PC-9 (cell line): ENCODE measurements around the gene KAT6B. TPM values are rescaled to one million over a fixed set of nuclear protein-coding genes. Genes with fewer than 3 reads are reported as not detected.

Source experiments
- BruUV-seq: library from RNA; stranded (reverse); fragments of 400-500 nt; replicated peaks from 2 replicates; lab custom pipeline; 2021; lab: Mats Ljungman, UMichigan
- CTCF ChIA-PET: fragments of 300-600 bp; sonication (Branson Sonifier 250); formaldehyde crosslinking; loops from one replicate; lab custom pipeline; 2022; ENCODE audit warnings: antibody characterized with exemption; lab: Charles Lee
- POLR2A ChIA-PET: fragments of 300-600 bp; sonication (Branson Sonifier 250); formaldehyde crosslinking; loops from one replicate; lab custom pipeline; 2022; ENCODE audit warnings: antibody characterized with exemption; ENCODE audit not compliant: unreplicated experiment; lab: Charles Lee
- DNase-seq, 2 experiments: peaks; one replicate each; pipeline versions ENCODE4 v3.0.0 to v3.0.0-alpha.2; 2015 to 2022; ENCODE audit warnings: mixed read lengths in 1 of 2
- H2AFZ ChIP-seq: fragments of 200-600 bp; sonication (generic); 2 replicates; pipeline ENCODE4 v1.8.1; 2017; ENCODE audit warnings: antibody characterized with exemption
- H3F3A ChIP-seq: fragments of 200-600 bp; sonication (generic); 2 replicates; pipeline ENCODE4 v1.8.1; 2017; ENCODE audit warnings: antibody characterized with exemption, mild to moderate bottlenecking, low read depth; ENCODE audit not compliant: insufficient read depth
- H3K27ac ChIP-seq: fragments of 200-600 bp; sonication (generic); 2 replicates; pipeline ENCODE4 v1.6.1; 2016; ENCODE audit warnings: mixed run types
- H3K27me3 ChIP-seq: fragments of 200-600 bp; sonication (generic); 2 replicates; pipeline ENCODE4 v1.6.1; 2016; ENCODE audit warnings: low read depth, mixed run types; ENCODE audit not compliant: insufficient read depth
- H3K36me3 ChIP-seq: fragments of 200-600 bp; sonication (generic); 2 replicates; pipeline ENCODE4 v1.6.1; 2016; ENCODE audit warnings: low read depth, mixed run types
- H3K4me1 ChIP-seq: fragments of 200-600 bp; sonication (generic); replicated peaks from 2 replicates; pipeline ENCODE4 v1.6.1; 2016; ENCODE audit warnings: mixed run types; ENCODE audit not compliant: insufficient read depth
- H3K4me2 ChIP-seq: fragments of 200-600 bp; sonication (generic); 2 replicates; pipeline ENCODE4 v1.6.1; 2017; ENCODE audit warnings: mixed run types
- H3K4me3 ChIP-seq: fragments of 200-600 bp; sonication (generic); 2 replicates; pipeline ENCODE4 v1.6.1; 2016; ENCODE audit warnings: mixed run types
- H3K79me2 ChIP-seq: fragments of 200-600 bp; sonication (generic); 2 replicates; pipeline ENCODE4 v1.6.1; 2017; ENCODE audit warnings: low read depth, mixed run types
- H3K9me2 ChIP-seq: fragments of 200-600 bp; sonication (generic); 2 replicates; pipeline ENCODE4 v1.8.1; 2017; ENCODE audit warnings: mild to moderate bottlenecking; ENCODE audit not compliant: insufficient read depth
- H3K9me3 ChIP-seq: fragments of 200-600 bp; sonication (generic); 2 replicates; pipeline ENCODE4 v1.8.1; 2016; ENCODE audit warnings: low read depth; ENCODE audit not compliant: insufficient read depth
- H4K20me1 ChIP-seq: fragments of 200-600 bp; sonication (generic); 2 replicates; pipeline ENCODE4 v1.8.1; 2017; ENCODE audit not compliant: insufficient read depth
- EZH2 ChIP-seq: fragments of 200-600 bp; sonication (generic); IDR thresholded peaks from 2 replicates; pipeline ENCODE4 v1.8.0; 2017; ENCODE audit warnings: antibody characterized with exemption, low read depth
- intact Hi-C: fragments of 100-400 bp; cut with micrococcal nuclease; formaldehyde crosslinking; loops from one replicate; pipeline ENCODE4 v1.10.0; 2022; ENCODE audit not compliant: unreplicated experiment
- total RNA-seq: library from RNA; stranded (reverse); gene quantifications from 2 replicates; pipeline ENCODE4 v1.2.3, GENCODE V29; 2021
- TF ChIP-seq, protein P1 (sequence below): fragments of 200-600 bp; sonication (generic); conservative IDR thresholded peaks from 2 replicates; pipeline ENCODE4 v1.6.1; 2017; ENCODE audit warnings: mixed run types, antibody characterized with exemption, mild to moderate bottlenecking, moderate library complexity

KAT6B gene
- total RNA-seq, 1 experiment from 2014 or later, result 30.9 TPM

DNA sequence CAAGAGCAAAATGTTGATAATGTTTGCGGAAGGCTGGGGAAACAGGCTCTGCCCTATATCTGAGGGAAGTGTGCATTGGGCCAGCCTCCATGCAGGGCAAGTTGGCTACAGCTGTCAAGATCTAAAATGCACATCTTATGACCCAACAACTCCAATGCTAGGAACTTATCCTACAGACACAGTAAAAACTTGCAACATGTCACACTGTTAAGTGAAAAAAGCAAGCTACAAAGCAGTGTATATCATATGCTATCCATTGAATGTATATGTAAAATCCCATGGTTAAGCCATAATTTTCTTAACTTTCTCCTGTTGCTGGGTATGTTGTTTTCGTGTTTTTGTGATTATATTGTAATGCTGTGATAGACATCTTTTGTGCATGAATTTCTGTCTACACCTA is 16.3 kb upstream of the KAT6B start:
- no peak for DNase-seq
- TF ChIP-seq EZH2, result no peak
- TF ChIP-seq, protein P1, sequence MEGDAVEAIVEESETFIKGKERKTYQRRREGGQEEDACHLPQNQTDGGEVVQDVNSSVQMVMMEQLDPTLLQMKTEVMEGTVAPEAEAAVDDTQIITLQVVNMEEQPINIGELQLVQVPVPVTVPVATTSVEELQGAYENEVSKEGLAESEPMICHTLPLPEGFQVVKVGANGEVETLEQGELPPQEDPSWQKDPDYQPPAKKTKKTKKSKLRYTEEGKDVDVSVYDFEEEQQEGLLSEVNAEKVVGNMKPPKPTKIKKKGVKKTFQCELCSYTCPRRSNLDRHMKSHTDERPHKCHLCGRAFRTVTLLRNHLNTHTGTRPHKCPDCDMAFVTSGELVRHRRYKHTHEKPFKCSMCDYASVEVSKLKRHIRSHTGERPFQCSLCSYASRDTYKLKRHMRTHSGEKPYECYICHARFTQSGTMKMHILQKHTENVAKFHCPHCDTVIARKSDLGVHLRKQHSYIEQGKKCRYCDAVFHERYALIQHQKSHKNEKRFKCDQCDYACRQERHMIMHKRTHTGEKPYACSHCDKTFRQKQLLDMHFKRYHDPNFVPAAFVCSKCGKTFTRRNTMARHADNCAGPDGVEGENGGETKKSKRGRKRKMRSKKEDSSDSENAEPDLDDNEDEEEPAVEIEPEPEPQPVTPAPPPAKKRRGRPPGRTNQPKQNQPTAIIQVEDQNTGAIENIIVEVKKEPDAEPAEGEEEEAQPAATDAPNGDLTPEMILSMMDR, result no peak
- Histone ChIP-seq H3K36me3 (no peaks in the 10 kb centered on the region), H3K4me2 (no peak overlapping the region), H3K4me3 (no peak overlapping the region), H3K9me3 (no peaks in the 10 kb centered on the region), H3K79me2 (no peaks in the 10 kb centered on the region), H3F3A (no peaks in the 10 kb centered on the region), H4K20me1 (no peaks in the 10 kb centered on the region), H2AFZ (no peak overlapping the region), H3K27me3 (no peaks in the 10 kb centered on the region), H3K4me1 (no peaks in the 10 kb centered on the region), H3K9me2 (no peaks in the 10 kb centered on the region), H3K27ac (no peak overlapping the region)
- POLR2A ChIA-PET, result no interaction called here
- intact Hi-C loops, result no loop called here
- BruUV-seq, result no TSS peak
- CTCF ChIA-PET, result no interaction called here

DNA sequence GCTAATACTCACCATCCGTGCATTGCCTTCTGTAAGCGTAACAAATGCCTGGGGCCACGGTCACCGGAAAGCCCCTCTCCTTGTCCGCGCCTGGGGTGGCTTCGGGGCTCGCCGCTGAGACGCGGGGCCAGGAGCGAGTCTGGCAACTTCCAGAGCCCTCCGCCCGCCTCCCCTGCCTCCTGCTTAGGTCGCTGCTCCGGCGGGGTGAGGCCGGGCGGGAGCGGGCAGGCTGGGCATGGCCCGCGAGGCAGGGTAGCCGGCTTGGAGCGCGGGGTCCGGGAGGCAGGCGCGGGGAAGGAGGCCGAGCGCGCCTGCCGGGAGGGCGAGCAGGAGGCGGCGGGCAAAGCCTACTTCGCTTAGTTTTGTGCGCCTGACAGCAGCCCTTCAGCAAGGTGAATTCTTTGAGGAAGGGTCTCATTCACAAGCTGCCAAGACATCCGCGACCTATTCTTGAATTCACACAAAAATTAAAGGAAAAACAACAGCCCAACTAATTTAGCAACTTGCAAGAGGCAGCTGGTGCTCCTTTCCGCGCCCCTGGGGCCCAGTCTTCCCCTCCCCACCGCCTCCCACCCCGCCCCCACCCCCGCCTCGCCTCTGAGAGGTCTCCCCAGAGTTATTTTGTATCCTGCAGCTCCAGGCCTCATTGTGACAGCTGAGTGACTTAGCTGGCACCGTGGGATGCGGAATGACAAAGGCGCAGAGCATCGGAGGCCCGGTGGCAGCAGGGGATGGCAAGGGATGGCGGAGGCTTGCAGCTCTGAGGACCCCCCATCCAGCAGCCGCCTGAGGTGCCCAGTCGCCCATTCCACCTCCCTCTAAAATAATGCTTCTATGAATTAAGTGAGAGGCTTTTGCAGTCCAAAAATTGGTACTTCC is 12.8 kb upstream of the KAT6B start:
- DNase-seq, result no peak
- CTCF ChIA-PET, result no interaction called here

DNA sequence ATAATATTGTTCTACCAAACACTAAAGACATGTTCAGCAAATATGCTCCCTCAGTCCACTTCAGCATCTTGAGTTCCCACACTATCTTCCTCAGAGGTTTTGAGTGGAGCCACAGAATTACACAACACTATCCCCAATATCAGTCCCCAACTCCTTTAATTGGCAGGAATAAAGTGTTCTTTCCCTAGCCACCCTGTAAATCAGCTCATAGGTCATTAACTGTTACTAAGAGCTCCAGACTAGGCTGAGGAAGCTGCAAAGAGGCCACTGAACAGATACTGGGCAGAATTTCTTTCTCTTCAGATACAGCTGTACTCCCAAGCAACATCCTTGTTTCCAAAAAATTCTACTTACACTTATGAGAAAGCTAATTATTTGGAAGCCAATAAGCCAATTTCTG is 11.6 kb upstream of the KAT6B start:
- ChIA-PET POLR2A (interaction anchor here (0.5 to 0.6 kb wide), 2 partner anchors 16 to 284 kb away, joined by 4 to 6 read pairs; no protein-coding TSS in a partner anchor), CTCF (no interaction called here)
- BruUV-seq, result no TSS peak
- no peak overlapping the region for H3K4me3 ChIP-seq
- no peaks in the 10 kb centered on the region for H3K36me3 ChIP-seq
- no peak for DNase-seq
- no peaks in the 10 kb centered on the region for H3K79me2 ChIP-seq
- peaks cover 10% of the 10 kb centered on the region; the same call in 1 of the 2 replicates for H3K9me3 ChIP-seq
- H2AFZ ChIP-seq, result no peak overlapping the region
- no peaks in the 10 kb centered on the region for H3K4me1 ChIP-seq
- H3K27me3 ChIP-seq, result no peaks in the 10 kb centered on the region
- no peaks in the 10 kb centered on the region for H3F3A ChIP-seq
- intact Hi-C loops, result no loop called here
- no peak overlapping the region for H3K4me2 ChIP-seq
- H3K9me2 ChIP-seq, result no peaks in the 10 kb centered on the region
- H3K27ac ChIP-seq, result no peak overlapping the region
- no peaks in the 10 kb centered on the region for H4K20me1 ChIP-seq
- TF ChIP-seq, protein P1, result no peak
- TF ChIP-seq EZH2, result no peak

More for the DNA sequence above, 12.8 kb upstream of the KAT6B start:
- Histone ChIP-seq H3K4me3 (no peak overlapping the region), H3F3A (no peaks in the 10 kb centered on the region), H3K36me3 (no peaks in the 10 kb centered on the region), H3K27me3 (no peaks in the 10 kb centered on the region), H3K4me1 (no peaks in the 10 kb centered on the region), H3K79me2 (no peaks in the 10 kb centered on the region), H3K9me3 (peaks cover 10% of the 10 kb centered on the region; the same call in 1 of the 2 replicates), H3K4me2 (no peak overlapping the region), H2AFZ (no peak overlapping the region), H3K27ac (no peak overlapping the region), H3K9me2 (no peaks in the 10 kb centered on the region), H4K20me1 (no peaks in the 10 kb centered on the region)
- TF ChIP-seq EZH2, result no peak
- TF ChIP-seq, protein P1, result no peak
- POLR2A ChIA-PET, result no interaction called here
- intact Hi-C loops, result no loop called here
- no TSS peak for BruUV-seq
